GM21367 (cell line): ENCODE results near the gene APBB3.
"Not testable (repeated sequence)": the region's sequence is repeated elsewhere in the genome, so short reads cannot be mapped to it uniquely, and the experiment has no call there.

ENCODE experiments used
- ATAC-seq: cut with Tn5 transposase; IDR thresholded peaks from one replicate; pipeline ENCODE4 v1.9.1; 2021; ENCODE audit not compliant: unreplicated experiment

Gene APBB3

GRCh38 chr5:140564196-140565023, at the start of gene APBB3, which contains the start of gene SLC35A4:
Gene APBB3, minus strand, starts transcription at chr5:140564598. Its CDS starts 353 bp downstream, at chr5:140564245.
Gene SLC35A4, plus strand, starts transcription at chr5:140564828. Its CDS starts 2,342 bp downstream, at chr5:140567170.
- peak; percentile 78 for ATAC-seq

GRCh38 chr5:140611020-140611521, 46.7 kb upstream of the APBB3 start:
- no peak for ATAC-seq

DNA sequence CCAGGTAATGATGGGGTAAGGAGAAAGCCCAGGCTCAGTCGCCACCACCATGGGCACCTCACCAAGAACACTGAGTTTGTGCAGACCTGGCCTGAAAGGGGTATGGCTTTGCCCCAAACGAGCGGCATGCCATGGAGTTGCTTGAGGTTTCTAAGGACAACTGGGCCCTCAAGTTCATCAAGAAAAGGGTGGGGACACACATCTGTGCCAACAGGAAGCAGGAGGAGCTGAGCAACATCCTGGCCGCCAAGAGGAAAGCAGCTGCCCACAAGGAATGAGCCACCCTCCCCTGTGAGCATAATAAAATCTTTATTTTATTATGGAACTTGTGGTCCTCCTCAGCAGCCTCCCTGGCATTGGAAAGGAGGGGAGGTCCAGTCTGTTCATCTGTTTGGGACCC, 44.7 kb upstream of the APBB3 start:
- ATAC-seq: no peak

GRCh38 chr5:140608722-140609121, 44.3 kb upstream of the APBB3 start:
- no peak for ATAC-seq

DNA sequence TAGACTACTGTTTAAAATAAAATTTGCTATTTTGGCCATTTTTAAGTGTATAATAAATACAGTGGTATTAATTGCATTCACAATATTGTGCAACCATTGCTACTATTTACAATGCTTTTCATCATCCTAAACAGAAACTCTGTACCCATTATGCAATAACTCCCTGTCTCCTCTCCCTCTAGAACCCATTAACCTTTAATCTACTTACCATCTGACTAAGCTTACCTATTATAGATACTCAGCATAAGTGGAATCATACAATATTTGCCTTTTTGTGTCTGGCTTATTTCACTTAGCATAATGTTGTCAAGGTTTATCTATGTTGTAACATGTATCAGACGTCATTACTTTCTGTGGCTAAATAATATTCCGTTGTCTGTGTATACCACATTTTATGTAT, 42.6 kb upstream of the APBB3 start:
- ATAC-seq: no peak

DNA sequence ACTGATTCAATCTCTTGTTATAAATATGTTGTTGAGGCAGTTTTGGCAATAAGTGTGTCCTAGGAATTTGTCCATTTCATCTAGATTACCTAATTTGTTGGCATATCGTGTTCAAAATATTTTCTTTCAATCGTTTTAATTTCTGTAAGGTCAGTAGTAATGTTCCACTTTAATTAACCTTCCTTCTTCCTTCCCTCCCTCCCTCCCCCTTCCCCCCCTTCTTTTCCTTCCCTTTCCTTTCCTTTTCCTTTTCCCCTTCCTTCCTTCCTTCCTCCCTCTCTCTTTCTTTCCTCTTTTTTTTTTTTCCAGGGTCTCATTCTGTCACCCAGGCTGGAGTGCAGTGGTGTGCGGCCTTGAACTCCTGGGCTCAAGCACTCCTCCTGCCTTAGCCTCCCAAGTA, 41.5 kb upstream of the APBB3 start:
- no peak for ATAC-seq

- no peak for ATAC-seq
Measured at GRCh38 chr5:140603734-140604133, 39.3 kb upstream of the APBB3 start.

DNA sequence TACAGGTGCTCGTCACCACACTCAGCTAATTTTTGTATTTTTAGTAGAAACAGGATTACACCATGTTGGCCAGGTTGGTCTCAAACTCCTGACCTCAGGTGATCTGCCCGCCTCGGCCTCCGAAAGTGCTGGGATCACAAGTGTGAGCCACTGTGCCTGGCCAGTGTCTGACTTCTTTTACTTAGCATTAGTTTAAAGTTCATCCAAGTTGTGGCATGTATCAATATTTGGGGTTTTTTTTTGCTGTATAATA, 39.0 kb upstream of the APBB3 start:
- ATAC-seq: not testable (repeated sequence)

GRCh38 chr5:140602147-140602546, 37.7 kb upstream of the APBB3 start:
- no peak for ATAC-seq

- no peak for ATAC-seq
Measured at GRCh38 chr5:140600096-140600495, 35.7 kb upstream of the APBB3 start.

- no peak for ATAC-seq
Measured at GRCh38 chr5:140598836-140599235, 34.4 kb upstream of the APBB3 start.

DNA sequence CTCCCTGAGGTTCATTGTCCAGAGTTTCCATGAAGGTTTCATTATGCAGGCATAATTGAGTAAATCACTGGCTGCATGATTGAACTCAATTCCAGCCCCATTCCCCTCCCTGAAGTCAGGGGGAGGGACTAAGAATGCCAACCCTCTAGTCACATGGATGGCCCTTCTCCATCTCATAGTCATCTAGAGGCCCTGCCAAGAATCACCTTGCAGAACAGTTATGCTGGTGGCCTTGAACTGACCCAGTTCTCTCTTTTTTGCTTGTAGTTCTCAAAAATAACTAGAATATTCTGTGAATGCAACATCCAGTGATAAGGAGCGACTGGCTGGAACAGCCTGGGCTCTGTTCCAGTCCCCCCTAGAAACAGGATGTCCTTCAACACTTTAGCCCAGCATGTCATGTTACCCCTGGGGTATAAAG, 31.9 kb upstream of the APBB3 start:
- no peak for ATAC-seq

GRCh38 chr5:140595538-140596300, 31.3 kb upstream of the APBB3 start:
- ATAC-seq: no peak

GRCh38 chr5:140594169-140594568, 29.8 kb upstream of the APBB3 start:
- no peak for ATAC-seq

GRCh38 chr5:140593070-140593469, 28.7 kb upstream of the APBB3 start:
- not testable (repeated sequence) for ATAC-seq

GRCh38 chr5:140591747-140592372, 27.5 kb upstream of the APBB3 start:
- no peak for ATAC-seq

- no peak for ATAC-seq
Measured at GRCh38 chr5:140590861-140591260, 26.5 kb upstream of the APBB3 start.

DNA sequence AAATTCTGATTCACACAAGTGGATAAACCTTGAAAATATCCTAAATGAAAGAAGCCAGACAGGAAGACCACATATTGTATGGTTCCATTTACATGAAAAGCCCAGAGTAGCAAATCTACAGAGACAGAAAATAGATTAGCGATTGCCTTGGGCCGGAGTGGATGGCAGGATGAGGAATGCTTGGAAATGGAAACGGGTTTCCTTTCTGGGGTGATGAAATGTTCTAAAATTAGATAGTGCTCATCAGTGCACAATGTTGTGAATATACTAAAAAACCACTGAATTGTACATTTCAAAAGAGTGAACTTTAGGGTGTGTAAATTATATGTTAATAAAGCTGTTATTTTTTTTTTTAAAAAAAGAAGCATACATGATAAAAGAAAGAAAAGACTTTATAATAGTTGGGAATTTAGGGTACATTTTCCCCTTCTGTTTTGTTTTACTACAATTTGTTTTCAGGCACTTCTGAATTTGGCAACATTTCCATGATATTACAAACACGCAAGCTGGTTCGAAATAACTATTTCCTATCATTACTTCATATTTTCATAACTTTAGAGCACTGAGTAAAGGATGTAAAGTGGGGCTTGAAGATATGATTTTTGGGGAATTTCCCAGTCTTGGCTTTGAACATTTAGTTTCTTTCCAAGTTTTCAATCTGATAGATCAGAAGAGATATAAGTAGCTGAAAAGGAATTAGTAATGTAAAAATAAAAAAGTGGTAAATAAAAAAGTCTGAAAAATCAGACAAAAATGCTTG, 24.1 kb upstream of the APBB3 start:
- ATAC-seq: no peak

DNA sequence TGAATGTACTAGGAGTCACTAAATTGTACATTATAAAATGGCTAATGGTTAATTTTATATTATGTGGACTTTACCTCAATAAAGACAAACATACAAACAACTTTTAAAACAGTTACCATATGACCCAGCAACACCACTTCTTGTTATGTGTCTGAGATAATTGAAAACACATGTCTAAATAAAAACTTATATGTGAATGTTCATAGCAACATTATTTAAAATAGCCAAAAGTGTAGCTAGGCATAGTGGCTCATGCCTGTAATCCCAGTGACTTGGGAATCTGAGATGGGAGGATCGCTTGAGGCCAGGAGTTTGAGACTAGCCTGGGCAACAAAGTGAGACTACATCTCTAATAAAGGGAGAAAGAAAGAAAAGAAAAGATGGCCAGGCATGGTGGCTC, 23.1 kb upstream of the APBB3 start:
- no peak for ATAC-seq

DNA sequence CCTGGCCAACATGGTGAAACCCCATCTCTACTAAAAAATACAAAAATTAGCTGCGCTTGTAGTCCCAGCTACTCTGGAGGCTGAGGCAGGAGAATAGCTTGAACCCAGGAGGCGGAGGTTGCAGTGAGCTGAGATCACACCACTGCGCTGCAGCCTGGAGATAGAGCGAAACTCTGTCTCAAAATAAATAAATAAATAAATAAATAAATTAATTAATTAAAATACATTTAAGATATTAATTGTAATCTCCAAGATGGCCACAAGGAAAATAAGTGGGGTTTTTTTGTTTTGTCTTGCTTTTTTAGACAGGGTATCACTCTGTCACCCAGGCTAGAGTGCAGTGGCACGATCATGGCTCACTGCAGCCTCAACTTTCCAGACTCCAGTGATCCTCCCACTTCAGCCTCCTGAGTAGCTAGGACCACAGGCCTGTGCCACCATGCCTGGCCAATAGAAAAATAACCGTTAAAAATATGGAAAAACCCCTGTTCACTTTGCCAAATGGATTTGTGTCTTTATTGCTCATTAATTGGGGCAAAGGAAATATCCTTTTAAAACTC, 14.9 kb upstream of the APBB3 start:
- not testable (repeated sequence) for ATAC-seq

DNA sequence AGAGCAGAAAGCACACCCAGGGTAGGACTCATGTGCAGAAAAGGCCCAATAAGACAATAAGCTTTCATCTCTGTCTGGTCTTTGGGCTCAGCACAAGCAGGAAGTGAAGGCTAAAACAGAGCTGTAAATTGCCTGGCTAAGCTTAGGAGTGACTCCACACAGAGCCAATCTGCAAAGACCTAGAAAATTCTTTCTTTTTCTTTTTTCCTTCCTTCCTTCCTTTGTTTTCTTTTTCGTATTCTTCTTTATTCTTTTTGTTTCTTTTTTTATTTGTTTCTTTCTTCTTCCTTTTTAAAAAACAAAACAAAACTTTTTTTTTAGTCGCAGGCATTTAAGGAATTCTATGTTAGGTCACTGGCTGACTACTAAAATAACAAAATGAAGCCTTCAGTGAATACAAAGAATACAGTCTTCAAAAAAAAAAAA, 12.4 kb upstream of the APBB3 start:
- no peak for ATAC-seq
